CD4-positive, CD25-positive, alpha-beta regulatory T cell (primary cell): Measurements from ENCODE around the gene CABCOCO1. TPM values are rescaled to one million over a fixed set of nuclear protein-coding genes. Genes with fewer than 3 reads are reported as not detected.
A peak's percentile ranks its signal among the peaks of the same experiment; 100 is the strongest.
"Not testable (repeated sequence)": the region's sequence is repeated elsewhere in the genome, so short reads cannot be mapped to it uniquely, and the experiment has no call there.

Source experiments
- ATAC-seq, 2 donors: fragments of 150-1000 bp; cut with Tn5 transposase; one replicate each; pipeline ENCODE4 v1.10.0; 2021; ENCODE audit warnings: low read depth in 2 of 2, moderate number of reproducible peaks in 2 of 2, moderate library complexity in 1 of 2
- DNase-seq, 3 donors: peaks; one replicate each; pipeline versions ENCODE4 v3.0.0 to v3.0.0-alpha.2; 2012 to 2022; ENCODE audit warnings: mixed read lengths in 1 of 3
- H3K27ac ChIP-seq: one replicate; pipeline ENCODE4 v1.7.0; 2013; ENCODE audit warnings: mild to moderate bottlenecking, low read length; ENCODE audit not compliant: insufficient read depth, poor library complexity, severe bottlenecking
- H3K27me3 ChIP-seq: one replicate; pipeline ENCODE4 v1.7.0; 2013; ENCODE audit warnings: low read length; ENCODE audit not compliant: control insufficient read depth, insufficient read depth
- H3K36me3 ChIP-seq: one replicate; pipeline ENCODE4 v1.7.0; 2013; ENCODE audit warnings: mild to moderate bottlenecking, low read length, moderate library complexity; ENCODE audit not compliant: control insufficient read depth, insufficient read depth
- H3K4me1 ChIP-seq: 2 replicates; pipeline ENCODE4 v1.7.0; 2013; ENCODE audit warnings: mild to moderate bottlenecking, low read length; ENCODE audit not compliant: insufficient read depth, control insufficient read depth, poor library complexity, severe bottlenecking
- H3K4me3 ChIP-seq: one replicate; pipeline ENCODE4 v1.7.0; 2013; ENCODE audit warnings: low read depth, mild to moderate bottlenecking, low read length, moderate library complexity
- H3K9me3 ChIP-seq, 2 experiments: 1 replicate in 1 of 2; 2 replicates in 1 of 2; pipeline ENCODE4 v1.7.0; 2013; ENCODE audit warnings: low read length in 2 of 2, mild to moderate bottlenecking in 1 of 2, moderate library complexity in 1 of 2; ENCODE audit not compliant: control insufficient read depth in 2 of 2
- H3K27ac Mint-ChIP-seq, 3 donors: one replicate each; pipeline ENCODE4 v1.8.0; 2020 to 2022; ENCODE audit warnings: mild to moderate bottlenecking in 3 of 3, mixed read lengths in 3 of 3, moderate library complexity in 2 of 3
- H3K27me3 Mint-ChIP-seq: one replicate; pipeline ENCODE4 v1.8.0; 2022; ENCODE audit warnings: mild to moderate bottlenecking, mixed read lengths
- H3K36me3 Mint-ChIP-seq: one replicate; pipeline ENCODE4 v1.8.0; 2020; ENCODE audit warnings: mixed read lengths
- H3K4me1 Mint-ChIP-seq, 4 donors: one replicate each; pipeline ENCODE4 v1.8.0; 2020 to 2022; ENCODE audit warnings: mixed read lengths in 4 of 4, mild to moderate bottlenecking in 1 of 4
- H3K4me3 Mint-ChIP-seq, 4 donors: one replicate each; pipeline ENCODE4 v1.8.0; 2020 to 2022; ENCODE audit warnings: mild to moderate bottlenecking in 4 of 4, mixed read lengths in 4 of 4, moderate library complexity in 3 of 4
- H3K9me3 Mint-ChIP-seq, 7 donors: one replicate each; pipeline ENCODE4 v1.8.0; 2020 to 2022; ENCODE audit warnings: mixed read lengths in 7 of 7, mild to moderate bottlenecking in 3 of 7, moderate library complexity in 2 of 7
- polyA plus RNA-seq, 4 donors: library from polyadenylated mRNA; unstranded; fragments of 300-500 nt; fragmentation: Illumina TruSeq; gene quantifications; one replicate each; pipeline ENCODE4 v1.2.3, GENCODE V29; 2021
- total RNA-seq: library from RNA; stranded (reverse); gene quantifications from one replicate; pipeline ENCODE4 v1.2.3, GENCODE V29; 2022

The CABCOCO1 gene
- total and polyA plus RNA-seq, 5 donors from 2014 or later, result not detected

GRCh38 chr10:61737455-61737854 lies 74.7 kb downstream of the CABCOCO1 start:
- not testable (repeated sequence) for H3K36me3 ChIP-seq, H3K27ac ChIP-seq, H3K27ac Mint-ChIP-seq, H3K4me3 Mint-ChIP-seq, H3K4me1 ChIP-seq, H3K9me3 Mint-ChIP-seq, H3K4me3 ChIP-seq, H3K36me3 Mint-ChIP-seq, DNase-seq, H3K9me3 ChIP-seq, ATAC-seq, H3K4me1 Mint-ChIP-seq
- peaks cover 24% of the 10 kb centered on the region for H3K27me3 ChIP-seq
- H3K27me3 Mint-ChIP-seq, result peaks cover 59% of the 10 kb centered on the region

GRCh38 chr10:61742812-61743211 lies 80.1 kb downstream of the CABCOCO1 start:
- DNase-seq (no peak), ATAC-seq (no peak)
- no peak overlapping the region for H3K4me3 ChIP-seq
- no peaks in the 10 kb centered on the region for H3K36me3 ChIP-seq
- H3K4me1 ChIP-seq, result no peaks in the 10 kb centered on the region
- H3K36me3 Mint-ChIP-seq, result no peaks in the 10 kb centered on the region
- peaks cover 17% of the 10 kb centered on the region for H3K27me3 Mint-ChIP-seq
- peaks cover 4% of the 10 kb centered on the region for H3K27me3 ChIP-seq
- peaks cover 0 to 6% (median 2%) of the 10 kb centered on the region in 7 donors for H3K9me3 Mint-ChIP-seq
- H3K4me1 Mint-ChIP-seq, result no peaks in the 10 kb centered on the region
- no peak overlapping the region for H3K4me3 Mint-ChIP-seq
- H3K9me3 ChIP-seq, result peaks cover 0 to 4% of the 10 kb centered on the region in 2 experiments
- H3K27ac Mint-ChIP-seq, result no peak overlapping the region
- no peak overlapping the region for H3K27ac ChIP-seq

- peaks cover 0 to 6% (median 2%) of the 10 kb centered on the region in 7 donors for H3K9me3 Mint-ChIP-seq
- no peaks in the 10 kb centered on the region for H3K36me3 Mint-ChIP-seq
- peak in 1 of 3 donors; percentile 50 for DNase-seq
- Histone ChIP-seq H3K4me3 (no peak overlapping the region), H3K36me3 (no peaks in the 10 kb centered on the region), H3K27me3 (peaks cover under 1% of the 10 kb centered on the region), H3K9me3 (peaks cover 0 to 4% of the 10 kb centered on the region in 2 experiments), H3K27ac (no peak overlapping the region), H3K4me1 (no peaks in the 10 kb centered on the region)
- no peak overlapping the region for H3K27ac Mint-ChIP-seq
- no peak for ATAC-seq
- peaks cover 13% of the 10 kb centered on the region for H3K27me3 Mint-ChIP-seq
- H3K4me3 Mint-ChIP-seq, result no peak overlapping the region
- H3K4me1 Mint-ChIP-seq, result no peaks in the 10 kb centered on the region
Observed at GRCh38 chr10:61744469-61744868, 81.7 kb downstream of the CABCOCO1 start.

GRCh38 chr10:61746377-61746776 lies 83.6 kb downstream of the CABCOCO1 start:
- H3K27me3 Mint-ChIP-seq, result peaks cover 10% of the 10 kb centered on the region
- H3K4me1 Mint-ChIP-seq, result peaks cover 0 to 10% (median 8%) of the 10 kb centered on the region in 4 donors
- Histone ChIP-seq H3K27me3 (no peaks in the 10 kb centered on the region), H3K27ac (no peak overlapping the region), H3K4me3 (no peak overlapping the region), H3K36me3 (no peaks in the 10 kb centered on the region), H3K9me3 (peaks cover 0 to 4% of the 10 kb centered on the region in 2 experiments), H3K4me1 (peaks cover 7% of the 10 kb centered on the region)
- peaks cover 0 to 6% (median 2%) of the 10 kb centered on the region in 7 donors for H3K9me3 Mint-ChIP-seq
- ATAC-seq (no peak), DNase-seq (no peak)
- H3K27ac Mint-ChIP-seq, result no peak overlapping the region
- H3K36me3 Mint-ChIP-seq, result no peaks in the 10 kb centered on the region
- no peak overlapping the region for H3K4me3 Mint-ChIP-seq

- H3K27me3 Mint-ChIP-seq, result peaks cover 4% of the 10 kb centered on the region
- ATAC-seq (no peak), DNase-seq (no peak)
- peaks cover 0 to 4% of the 10 kb centered on the region in 2 experiments for H3K9me3 ChIP-seq
- H3K27ac ChIP-seq, result no peak overlapping the region
- no peak overlapping the region for H3K27ac Mint-ChIP-seq
- H3K4me1 ChIP-seq, result peaks cover 16% of the 10 kb centered on the region
- H3K36me3 ChIP-seq, result no peaks in the 10 kb centered on the region
- no peak overlapping the region for H3K4me3 Mint-ChIP-seq
- peaks cover 0 to 6% (median 2%) of the 10 kb centered on the region in 7 donors for H3K9me3 Mint-ChIP-seq
- H3K36me3 Mint-ChIP-seq, result no peaks in the 10 kb centered on the region
- H3K4me3 ChIP-seq, result no peak overlapping the region
- peaks cover 8 to 19% (median 17%) of the 10 kb centered on the region in 4 donors for H3K4me1 Mint-ChIP-seq
- H3K27me3 ChIP-seq, result no peaks in the 10 kb centered on the region
Observed at GRCh38 chr10:61747307-61747706, 84.6 kb downstream of the CABCOCO1 start.

GRCh38 chr10:61749291-61749690 lies 86.6 kb downstream of the CABCOCO1 start:
- Histone ChIP-seq H3K27me3 (no peaks in the 10 kb centered on the region), H3K4me1 (peaks cover 21% of the 10 kb centered on the region), H3K9me3 (peaks cover 0 to 3% of the 10 kb centered on the region in 2 experiments), H3K4me3 (no peak overlapping the region), H3K27ac (no peak overlapping the region), H3K36me3 (no peaks in the 10 kb centered on the region)
- DNase-seq, result no peak
- no peak for ATAC-seq
- Mint-ChIP-seq H3K4me1 (peaks cover 8 to 30% (median 24%) of the 10 kb centered on the region in 4 donors), H3K27me3 (no peaks in the 10 kb centered on the region), H3K9me3 (peaks cover 0 to 4% (median 2%) of the 10 kb centered on the region in 7 donors), H3K27ac (no peak overlapping the region), H3K36me3 (no peaks in the 10 kb centered on the region), H3K4me3 (no peak overlapping the region)

- peak overlapping the region; percentile 8 to 88 (median 51) for H3K27ac Mint-ChIP-seq
- Histone ChIP-seq H3K27ac (no peak overlapping the region), H3K27me3 (no peaks in the 10 kb centered on the region), H3K4me3 (peak overlapping the region; percentile 35), H3K36me3 (no peaks in the 10 kb centered on the region), H3K9me3 (no peaks in the 10 kb centered on the region), H3K4me1 (peaks cover 21% of the 10 kb centered on the region)
- no peaks in the 10 kb centered on the region for H3K27me3 Mint-ChIP-seq
- peaks cover 8 to 37% (median 25%) of the 10 kb centered on the region in 4 donors for H3K4me1 Mint-ChIP-seq
- H3K36me3 Mint-ChIP-seq, result no peaks in the 10 kb centered on the region
- H3K4me3 Mint-ChIP-seq, result peak overlapping the region; percentile 29 to 63 (median 36)
- H3K9me3 Mint-ChIP-seq, result no peaks in the 10 kb centered on the region
- ATAC-seq (peak; percentile 93 to 94), DNase-seq (peak; percentile 39 to 86 (median 65))
Observed at GRCh38 chr10:61750943-61751471, 88.3 kb downstream of the CABCOCO1 start.

- Mint-ChIP-seq H3K36me3 (no peaks in the 10 kb centered on the region), H3K4me1 (peaks cover 8 to 37% (median 25%) of the 10 kb centered on the region in 4 donors)
Observed at GRCh38 chr10:61751599-61751998, 88.9 kb downstream of the CABCOCO1 start.

More at GRCh38 chr10:61751599-61751998, 88.9 kb downstream of the CABCOCO1 start:
- no peak overlapping the region for H3K27ac ChIP-seq
- H3K9me3 ChIP-seq, result no peaks in the 10 kb centered on the region
- peak overlapping the region; percentile 35 for H3K4me3 ChIP-seq
- no peaks in the 10 kb centered on the region for H3K36me3 ChIP-seq
- H3K27me3 ChIP-seq, result no peaks in the 10 kb centered on the region
- H3K4me3 Mint-ChIP-seq, result peak overlapping the region in 2 of 4 donors; percentile 34 to 67
- ATAC-seq (no peak), DNase-seq (no peak)
- peaks cover 21% of the 10 kb centered on the region for H3K4me1 ChIP-seq
- no peaks in the 10 kb centered on the region for H3K27me3 Mint-ChIP-seq
- H3K9me3 Mint-ChIP-seq, result no peaks in the 10 kb centered on the region
- H3K27ac Mint-ChIP-seq, result peak overlapping the region in 2 of 3 donors; percentile 51 to 88
